NCI-H1105 (cell line): ENCODE data around the gene EZH2.

Experiments
- DNase-seq: peaks from one replicate; lab custom pipeline; 2025; lab: John Stamatoyannopoulos, UW

The EZH2 gene

GRCh38 chr7:148884049-148884298 is at the start of gene EZH2:
Gene EZH2 (minus strand): TSS chr7:148884291. CDS start chr7:148847298, 36,993 bp downstream.
- no peak for DNase-seq

GRCh38 chr7:148931470-148931869 is 47.4 kb upstream of the EZH2 start:
- no peak for DNase-seq

GRCh38 chr7:148930335-148930734 is 46.2 kb upstream of the EZH2 start:
- no peak for DNase-seq

GRCh38 chr7:148929176-148929575 is 45.1 kb upstream of the EZH2 start:
- DNase-seq: no peak

GRCh38 chr7:148927123-148928045 is 43.3 kb upstream of the EZH2 start:
- DNase-seq: no peak

GRCh38 chr7:148925836-148926235 is 41.7 kb upstream of the EZH2 start:
- DNase-seq: no peak

- no peak for DNase-seq
These were observed 39.9 kb upstream of the EZH2 start for GRCh38 chr7:148924011-148924410.

GRCh38 chr7:148921806-148922205 is 37.7 kb upstream of the EZH2 start:
- no peak for DNase-seq

GRCh38 chr7:148921189-148921588 is 37.1 kb upstream of the EZH2 start:
- DNase-seq: no peak

- no peak for DNase-seq
These were observed 35.8 kb upstream of the EZH2 start for GRCh38 chr7:148919859-148920258.

GRCh38 chr7:148918058-148918596 is 34.0 kb upstream of the EZH2 start:
- DNase-seq: no peak

- no peak for DNase-seq
These were observed 32.1 kb upstream of the EZH2 start for GRCh38 chr7:148916186-148916585.

- DNase-seq: no peak
These were observed 31.1 kb upstream of the EZH2 start for GRCh38 chr7:148915211-148915610.

- no peak for DNase-seq
These were observed 30.2 kb upstream of the EZH2 start for GRCh38 chr7:148914208-148914777.

GRCh38 chr7:148912758-148913541 is 28.9 kb upstream of the EZH2 start:
- DNase-seq: no peak

GRCh38 chr7:148912151-148912550 is 28.1 kb upstream of the EZH2 start:
- DNase-seq: no peak

GRCh38 chr7:148911626-148912025 is 27.5 kb upstream of the EZH2 start:
- no peak for DNase-seq

- DNase-seq: no peak
These were observed 25.5 kb upstream of the EZH2 start for GRCh38 chr7:148909568-148909967.

GRCh38 chr7:148906707-148907498 is 22.8 kb upstream of the EZH2 start:
- DNase-seq: no peak

- DNase-seq: no peak
These were observed 21.1 kb upstream of the EZH2 start for GRCh38 chr7:148905093-148905666.

GRCh38 chr7:148903504-148903903 is 19.4 kb upstream of the EZH2 start:
- DNase-seq: no peak

- no peak for DNase-seq
These were observed 17.1 kb upstream of the EZH2 start for GRCh38 chr7:148901178-148901577.
